HUDEP-2 (cell line): ENCODE data around the gene GRIK3.
"Not testable (repeated sequence)": the region's sequence is repeated elsewhere in the genome, so short reads cannot be mapped to it uniquely, and the experiment has no call there.

Source experiments
- DNase-seq, 76 experiments: peaks; one replicate each; lab custom pipeline; 2025; ENCODE audit not compliant: unreplicated experiment in 76 of 76; lab: John Stamatoyannopoulos, UW

The GRIK3 gene

DNA sequence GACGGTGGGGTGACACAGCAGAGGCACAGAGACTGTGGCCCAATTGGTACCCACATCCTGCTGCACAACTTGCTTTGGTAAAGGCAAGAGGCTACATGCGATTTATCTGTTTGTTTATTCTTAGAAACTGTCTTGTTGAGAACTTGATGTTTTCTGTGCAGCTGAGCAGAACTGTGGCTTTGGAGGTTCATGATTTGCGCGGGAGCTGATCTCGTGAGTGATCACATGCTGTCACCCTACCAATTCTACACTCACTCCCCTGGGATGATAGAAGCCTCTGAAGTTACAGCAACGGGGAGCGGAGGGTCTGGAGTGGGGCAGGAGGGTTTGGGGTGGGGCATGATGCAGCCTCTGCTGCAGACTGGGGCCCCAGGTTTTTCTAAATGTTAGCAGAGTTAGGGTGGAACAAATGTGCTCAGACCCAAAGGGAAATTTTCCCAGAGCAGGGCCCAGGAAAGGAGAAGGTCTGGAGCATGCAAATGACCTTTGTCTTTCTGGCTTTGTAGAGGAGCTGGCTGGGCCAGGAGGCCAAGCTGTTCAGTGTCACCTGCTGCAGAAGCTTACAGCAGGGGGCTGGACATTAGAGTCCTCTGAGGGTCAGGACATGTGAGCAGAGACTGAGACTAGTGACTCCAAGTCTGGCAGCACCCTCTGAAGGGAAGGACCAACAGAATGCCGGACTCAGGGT, 83.6 kb downstream of the GRIK3 start:
- no peak for DNase-seq

DNA sequence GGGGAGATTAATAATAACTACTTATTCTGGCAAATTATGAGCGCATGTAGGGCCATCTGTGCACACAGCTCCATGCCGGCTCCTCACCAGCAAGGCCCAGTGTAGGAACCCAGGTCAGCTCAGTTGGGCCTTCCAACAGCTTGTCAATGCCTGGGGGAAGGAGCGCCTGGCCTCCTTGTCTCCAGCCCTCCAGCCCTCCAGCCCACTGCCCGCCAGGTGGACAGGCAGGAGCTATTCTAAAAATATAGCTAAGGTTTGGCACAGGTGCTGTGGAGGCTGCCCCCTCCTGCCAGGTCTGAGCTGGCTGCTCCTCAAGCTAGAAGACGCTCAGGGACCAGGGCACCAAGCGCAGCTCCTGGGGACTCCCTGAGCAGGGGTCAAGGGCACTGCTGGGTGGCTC, 85.7 kb downstream of the GRIK3 start:
- no peak for DNase-seq

DNA sequence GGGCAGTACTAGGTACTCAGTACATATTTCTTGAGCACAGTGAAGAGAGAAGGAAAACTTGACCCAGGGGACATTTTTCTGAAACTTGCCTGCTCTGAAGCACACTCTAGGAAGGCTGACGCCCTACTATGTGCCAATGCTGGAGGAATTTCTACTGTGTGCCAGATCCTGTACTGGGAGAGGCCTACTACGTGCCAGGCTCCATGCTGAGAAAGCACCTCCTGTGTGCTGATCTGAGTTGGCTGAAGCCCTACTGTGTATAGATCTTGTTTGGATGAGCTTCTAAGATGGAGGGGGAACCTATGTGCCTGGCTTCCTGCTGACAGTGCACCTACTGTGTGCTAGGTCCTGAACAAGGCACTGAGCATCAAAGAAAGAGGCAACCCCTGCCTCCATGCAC, 86.2 kb downstream of the GRIK3 start:
- DNase-seq: no peak

DNA sequence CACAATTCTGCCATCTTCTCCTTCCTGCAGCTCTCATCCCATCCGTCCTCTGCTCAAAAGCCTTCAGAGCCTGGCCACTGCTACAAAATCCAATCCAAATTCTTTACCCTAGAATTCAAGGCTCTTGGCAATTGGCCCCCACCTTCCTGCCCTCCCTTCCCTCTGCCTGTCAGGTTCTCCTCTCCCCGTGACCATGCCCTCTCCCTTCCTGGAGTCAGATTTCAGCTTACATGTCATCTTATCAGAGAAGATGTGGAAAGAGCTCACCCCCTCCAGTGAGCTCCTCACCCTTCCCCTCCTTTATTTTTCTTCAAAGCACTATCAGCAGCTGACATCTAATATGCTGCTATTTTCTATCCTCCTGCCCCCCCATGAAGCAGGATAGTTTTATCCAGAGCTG, 86.9 kb downstream of the GRIK3 start:
- DNase-seq: no peak

DNA sequence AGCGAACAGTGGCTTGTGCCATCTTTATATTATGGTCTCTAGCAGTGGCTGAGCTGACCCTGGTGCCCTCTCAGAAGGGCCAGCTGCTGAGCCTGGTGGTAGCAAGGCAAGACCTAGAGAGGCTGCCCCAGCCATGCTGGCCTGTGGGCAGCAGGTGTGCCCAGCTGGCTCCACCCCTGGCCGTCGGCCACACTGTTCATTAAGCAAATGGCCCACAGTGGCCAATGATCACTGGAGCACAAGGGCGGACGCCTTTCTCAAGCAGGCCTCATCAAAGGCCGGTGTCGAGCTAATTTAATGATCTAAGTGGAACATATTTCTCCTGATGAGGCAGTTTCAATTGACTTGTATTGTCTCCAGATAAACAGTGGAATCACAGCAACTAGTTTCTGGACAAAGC, 89.4 kb downstream of the GRIK3 start:
- DNase-seq: no peak

DNA sequence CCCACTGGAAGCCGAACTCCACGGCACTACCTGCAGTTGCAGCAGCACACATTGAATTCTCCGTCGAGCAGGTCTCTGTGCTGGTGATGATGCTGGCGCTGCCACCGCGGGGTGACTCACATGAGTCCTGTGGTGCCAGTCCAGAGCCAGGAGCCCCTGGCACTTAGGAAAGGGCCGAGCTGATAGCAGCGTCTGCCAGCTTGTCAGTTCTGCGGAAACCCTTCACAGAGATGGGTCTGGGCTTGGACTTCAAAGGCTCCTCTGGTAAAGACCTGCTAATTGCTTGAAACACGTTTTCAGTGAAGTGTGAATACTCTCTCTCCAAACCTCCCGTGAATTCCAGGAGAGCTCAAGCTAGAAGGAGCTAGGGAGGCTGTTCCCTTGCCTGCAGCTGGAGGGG, 92.2 kb downstream of the GRIK3 start:
- no peak for DNase-seq

DNA sequence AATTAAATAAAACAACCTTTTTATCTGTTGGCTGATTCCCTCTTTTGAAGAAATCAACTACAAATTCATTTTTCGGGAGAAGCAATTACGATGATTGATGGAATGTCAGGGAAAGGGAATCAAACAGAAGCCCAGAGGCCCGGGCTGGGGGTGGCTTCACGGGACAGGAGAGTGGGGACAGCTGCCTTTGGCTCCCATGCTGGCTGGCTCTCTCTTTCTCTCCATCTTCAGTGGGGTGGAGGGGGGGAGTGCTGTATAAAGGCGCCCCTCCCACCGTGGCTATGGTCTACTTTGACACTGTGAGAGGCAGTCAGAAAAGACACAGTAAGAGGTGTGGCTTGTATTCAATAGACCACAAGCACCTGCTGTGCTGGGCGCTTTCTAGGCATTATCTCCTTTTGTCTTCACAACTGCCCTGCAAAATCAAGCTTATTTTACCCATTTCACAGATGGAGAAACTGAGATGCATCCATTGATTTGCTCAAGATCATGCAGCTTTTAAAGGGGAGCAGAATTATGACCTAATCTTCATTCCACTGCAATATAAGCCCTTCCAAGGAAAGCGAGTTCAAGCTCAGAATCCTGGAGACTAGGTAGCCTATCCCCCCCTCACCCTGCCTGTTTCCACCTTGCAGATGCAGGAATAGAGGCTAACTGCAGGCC, 92.9 kb downstream of the GRIK3 start:
- no peak for DNase-seq

DNA sequence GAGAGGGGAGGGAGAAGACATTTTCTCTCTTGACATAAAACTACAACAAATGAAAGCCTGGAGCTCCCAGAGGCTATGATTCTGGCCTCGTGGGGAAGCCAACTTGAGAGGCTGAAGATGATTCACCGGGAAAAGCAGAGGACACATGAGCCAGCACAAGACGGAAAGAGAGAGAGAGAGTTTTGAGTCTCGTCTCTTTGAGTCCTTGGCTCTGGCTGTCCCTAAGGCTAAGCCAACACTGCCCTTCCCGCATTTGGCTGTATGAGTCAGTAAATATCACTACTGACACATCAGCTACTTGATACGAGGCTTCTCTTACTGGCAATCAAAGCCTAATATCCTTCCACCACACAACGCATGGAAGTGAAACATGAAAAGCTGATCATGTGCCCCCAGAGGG, 95.5 kb downstream of the GRIK3 start:
- no peak for DNase-seq

DNA sequence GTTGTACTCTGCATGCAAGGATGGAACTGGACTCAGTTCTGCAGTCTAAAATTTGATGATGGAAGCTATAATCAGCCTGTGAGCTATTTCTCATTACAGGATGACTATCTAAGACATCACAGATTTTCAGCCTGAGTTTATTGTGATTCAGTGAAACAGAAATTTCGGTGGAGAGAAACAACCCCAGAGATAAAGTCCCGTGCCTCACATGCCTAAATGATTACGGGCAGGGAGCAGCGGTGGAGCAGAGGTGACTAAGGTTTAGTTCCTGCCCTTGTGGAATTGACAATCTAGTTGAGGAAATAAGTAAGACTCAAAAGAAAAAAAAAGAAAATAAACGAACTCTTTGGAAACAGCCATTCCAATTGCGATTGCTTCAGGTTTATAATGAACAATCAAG, 96.9 kb downstream of the GRIK3 start:
- DNase-seq: no peak

DNA sequence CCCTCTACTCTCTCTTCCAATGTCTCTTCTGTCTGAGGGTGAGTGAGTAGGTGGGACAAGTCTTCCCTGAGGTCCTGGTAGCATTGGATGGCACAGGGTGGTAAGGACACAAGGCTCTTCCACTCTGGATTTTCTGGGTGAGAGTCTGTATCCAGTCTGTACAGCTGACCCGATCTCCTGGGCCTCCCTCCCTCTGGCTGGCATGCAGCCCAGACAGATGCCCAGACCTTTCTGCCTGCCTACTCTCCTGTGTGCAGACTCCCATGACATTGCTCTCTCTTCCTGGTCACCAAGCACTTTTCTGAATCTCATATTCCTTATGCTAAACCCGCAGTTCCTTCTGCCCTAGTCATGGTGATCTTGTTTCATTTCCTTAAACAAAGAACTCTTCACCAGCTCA, 100.3 kb downstream of the GRIK3 start:
- no peak for DNase-seq

DNA sequence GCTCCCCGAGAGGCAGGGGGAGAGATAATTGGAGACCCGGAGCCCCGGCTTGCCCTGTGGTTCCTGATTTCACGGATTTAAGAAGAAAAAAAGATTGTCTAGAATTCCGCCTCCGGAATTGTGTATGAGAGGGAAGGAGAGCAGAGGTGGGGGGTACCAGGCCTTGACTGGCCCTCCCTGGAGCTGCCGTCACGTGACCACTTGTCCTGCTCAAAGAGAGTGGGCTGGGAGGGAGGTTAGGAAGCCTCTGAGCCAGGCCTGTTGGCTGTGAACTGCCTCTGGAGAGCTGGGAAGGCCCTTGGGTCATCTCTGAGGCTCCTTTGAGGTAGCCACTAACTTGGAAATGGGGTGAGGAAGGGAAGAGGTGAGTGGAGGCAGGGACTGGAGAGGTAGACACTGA, 106.5 kb downstream of the GRIK3 start:
- DNase-seq: no peak

DNA sequence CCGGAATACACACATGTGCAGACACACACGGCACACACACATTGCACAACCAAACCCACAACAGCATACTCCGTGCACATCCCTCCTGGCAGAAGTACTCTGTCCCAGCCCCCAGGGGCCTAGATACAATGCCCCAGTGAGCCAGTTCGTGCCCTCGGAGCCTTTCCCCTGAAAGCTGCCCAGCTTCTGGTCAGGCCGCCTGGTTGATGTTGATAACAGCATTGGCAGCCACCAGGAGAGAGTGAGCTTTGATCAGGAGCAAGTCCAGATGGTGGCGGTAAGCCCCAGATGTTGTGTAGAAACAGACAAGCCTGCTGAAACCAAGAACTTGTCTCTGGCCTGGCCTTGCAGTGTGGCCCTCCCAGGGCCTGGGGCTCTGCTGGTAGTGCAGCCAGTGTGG, 109.1 kb downstream of the GRIK3 start:
- DNase-seq: peak in 1 of 76 experiments; percentile 10

DNA sequence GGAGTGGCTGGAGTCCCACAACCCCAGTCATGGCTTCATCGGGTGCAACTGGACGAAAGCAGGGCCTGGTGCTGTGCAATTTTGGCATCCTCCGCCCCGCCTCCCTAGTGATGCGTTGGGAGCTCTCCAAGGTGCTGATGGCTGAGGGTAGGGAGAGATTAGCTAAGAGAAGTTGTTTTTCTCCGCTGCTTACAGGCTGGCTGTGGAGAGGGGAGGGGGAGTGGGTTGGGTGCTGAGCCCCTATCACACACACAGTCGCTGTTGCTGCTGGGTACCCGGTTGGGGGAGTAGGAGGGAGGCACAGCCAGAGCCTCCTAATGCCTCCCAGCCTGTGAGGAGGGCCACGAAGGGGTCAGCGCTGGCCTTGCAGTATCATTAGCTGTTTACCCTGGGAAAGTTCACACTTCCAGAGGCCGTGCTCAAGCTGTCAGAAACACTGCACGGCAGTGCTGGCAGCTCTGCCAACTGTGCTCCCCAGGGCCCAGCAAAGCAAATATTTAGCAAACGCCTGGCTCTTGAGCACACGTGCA, 110.0 kb downstream of the GRIK3 start:
- DNase-seq: peak in 47 of 76 experiments; percentile 0 to 61 (median 26)

DNA sequence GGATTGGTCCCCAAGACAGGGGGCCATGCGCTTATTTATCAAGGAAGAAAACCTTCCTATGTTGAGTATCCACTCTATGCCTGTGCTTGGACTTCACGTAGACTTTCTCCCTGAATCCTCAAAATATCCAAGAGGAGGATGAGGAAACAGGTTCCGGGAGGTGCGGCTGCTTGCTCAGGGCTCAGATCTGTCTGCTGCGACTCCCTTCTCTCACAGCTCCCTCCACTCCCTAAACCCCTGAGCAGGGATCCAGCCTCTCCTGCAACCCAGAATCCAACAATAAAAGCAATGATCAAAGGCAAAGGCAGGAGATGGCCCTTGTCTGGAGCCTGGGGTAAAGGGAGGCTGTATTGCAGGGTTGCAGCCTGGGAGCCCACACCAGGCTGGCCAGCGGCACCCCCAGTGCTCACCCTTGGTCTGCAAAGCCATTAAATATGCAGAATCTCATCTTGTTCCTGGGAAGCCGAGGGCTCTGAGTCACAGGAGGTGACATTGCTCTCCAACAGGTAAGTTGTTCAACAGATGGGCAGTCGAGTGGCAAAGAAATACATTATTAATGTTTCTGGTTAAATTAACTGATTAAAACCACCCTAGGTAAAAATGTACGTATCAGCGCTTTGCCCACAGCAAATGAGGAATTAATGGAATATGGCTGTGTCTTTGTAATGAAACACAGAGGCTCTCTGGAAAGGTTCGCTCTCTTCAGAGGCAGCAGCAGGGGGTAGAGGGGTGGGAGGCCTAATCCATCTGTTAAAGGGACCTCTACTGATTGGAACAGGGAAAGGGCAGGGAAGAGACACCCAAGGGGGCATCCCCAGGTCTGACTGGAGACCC, 111.5 kb downstream of the GRIK3 start:
- DNase-seq: no peak

DNA sequence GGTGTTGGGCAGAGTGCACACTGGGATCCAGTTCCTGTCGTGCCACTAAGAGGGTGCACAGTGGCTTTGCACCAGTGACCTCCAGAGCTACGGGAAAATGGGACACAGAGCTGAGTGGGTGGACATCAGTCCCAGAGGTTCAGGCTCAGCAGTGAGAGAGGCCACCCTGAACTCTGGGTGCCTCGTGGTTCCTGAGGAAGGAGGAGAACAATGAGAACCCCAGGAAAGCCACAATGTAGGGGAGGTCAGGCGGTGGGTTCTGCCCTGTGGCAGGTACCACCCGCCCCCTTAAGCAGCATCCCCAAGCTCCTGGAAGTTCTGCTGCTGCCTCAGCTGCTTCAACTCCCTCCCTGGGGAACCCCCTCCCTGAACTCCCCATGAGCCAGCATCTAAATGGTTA, 112.2 kb downstream of the GRIK3 start:
- DNase-seq: no peak

DNA sequence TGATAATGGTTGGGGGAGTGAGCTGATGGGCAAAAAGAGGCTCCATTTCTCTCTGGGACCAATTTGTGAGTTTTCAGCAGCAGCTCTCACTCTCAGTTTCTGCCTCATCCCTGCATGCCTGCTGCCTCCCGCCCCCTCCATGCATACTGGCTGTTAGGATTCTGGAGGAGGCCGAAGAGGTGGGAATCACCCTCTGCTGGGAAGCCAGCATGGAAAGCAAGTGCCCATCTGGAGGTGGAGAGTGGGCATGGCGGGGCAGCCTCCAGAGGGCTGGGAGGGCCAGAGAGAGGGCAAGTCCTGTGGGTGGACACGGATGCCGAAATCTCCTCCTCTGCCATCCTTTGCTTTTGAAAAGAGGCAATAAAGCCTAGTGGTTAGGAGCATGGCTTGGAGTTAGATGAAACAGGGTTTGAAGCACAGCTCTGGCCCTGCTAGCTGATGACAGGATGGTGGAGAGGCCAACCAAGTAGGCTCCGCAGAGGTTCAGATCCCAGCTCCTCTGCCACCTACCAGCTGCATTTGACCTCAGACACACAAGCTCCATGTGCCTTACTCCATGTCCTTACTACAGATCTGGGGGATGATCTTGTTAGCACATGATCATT, 113.4 kb downstream of the GRIK3 start:
- no peak for DNase-seq

DNA sequence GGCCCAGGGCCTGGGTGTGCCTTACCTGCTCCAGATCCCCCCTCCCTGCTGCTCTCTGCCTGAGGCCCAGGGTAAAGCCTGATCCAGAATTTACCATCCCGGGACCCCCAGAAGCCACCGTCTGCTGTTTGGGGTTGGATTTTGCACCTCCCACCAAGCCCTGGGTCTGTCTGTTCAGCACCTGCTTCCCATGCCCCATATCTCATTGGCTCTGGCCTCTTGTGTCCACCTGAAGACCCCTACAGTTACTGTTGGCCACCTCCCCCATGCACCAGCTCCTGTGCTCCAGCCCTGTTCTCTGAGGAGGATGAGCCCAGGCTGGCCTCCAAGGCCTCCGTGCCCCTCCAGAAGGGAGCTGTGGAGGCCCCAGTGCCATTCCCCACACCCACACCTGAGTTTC, 113.9 kb downstream of the GRIK3 start:
- DNase-seq: no peak

DNA sequence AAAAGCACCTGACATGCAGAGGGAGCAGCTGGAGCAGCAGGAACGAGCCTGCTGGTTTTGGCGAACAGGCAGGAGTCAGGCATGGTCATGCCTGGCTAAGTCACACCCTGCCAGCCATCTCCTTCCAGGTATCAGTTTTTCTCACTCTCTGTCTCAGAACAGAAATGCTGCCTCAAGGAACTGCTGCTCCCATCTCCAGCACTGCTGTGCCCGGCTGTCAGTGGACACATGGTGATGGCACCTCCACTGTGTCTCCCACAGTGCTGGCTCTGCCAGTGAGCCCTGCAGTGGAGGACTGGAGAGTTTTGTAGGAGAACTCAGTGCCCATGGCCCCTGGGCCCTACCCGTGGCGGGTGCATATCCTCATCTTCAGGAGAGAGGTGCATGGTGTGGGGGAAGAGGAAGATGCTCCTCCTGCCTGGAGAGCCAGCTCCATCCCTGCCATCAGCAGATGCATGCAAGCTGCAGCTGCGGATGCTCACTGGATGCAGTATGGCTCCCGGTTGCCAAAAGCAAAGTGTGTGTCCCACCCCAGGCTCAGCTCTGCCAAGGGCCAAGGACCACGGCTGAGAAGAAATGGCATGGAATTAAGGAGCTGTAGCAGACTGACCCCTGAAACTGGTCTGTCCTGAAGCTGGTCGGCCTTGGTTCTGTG, 114.7 kb downstream of the GRIK3 start:
- no peak for DNase-seq

DNA sequence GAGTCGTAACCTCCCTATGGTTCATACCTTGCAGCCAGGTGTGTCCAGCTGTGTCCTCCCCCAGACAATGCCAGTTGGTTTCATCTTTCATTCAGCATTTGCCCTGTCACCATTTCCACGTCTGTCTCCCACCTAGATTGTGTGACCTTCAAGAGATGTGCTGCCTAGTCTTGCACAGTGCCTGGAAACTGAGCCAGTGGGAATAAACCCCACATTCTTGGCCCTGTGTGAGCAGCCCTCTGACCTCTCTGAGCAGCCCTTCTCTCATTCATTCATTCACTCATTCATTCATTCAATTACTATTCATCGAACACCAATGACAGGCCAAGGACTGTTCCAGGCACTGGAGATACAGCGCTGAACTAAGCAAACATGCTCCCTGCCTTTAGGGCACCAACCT, 115.7 kb downstream of the GRIK3 start:
- DNase-seq: no peak

DNA sequence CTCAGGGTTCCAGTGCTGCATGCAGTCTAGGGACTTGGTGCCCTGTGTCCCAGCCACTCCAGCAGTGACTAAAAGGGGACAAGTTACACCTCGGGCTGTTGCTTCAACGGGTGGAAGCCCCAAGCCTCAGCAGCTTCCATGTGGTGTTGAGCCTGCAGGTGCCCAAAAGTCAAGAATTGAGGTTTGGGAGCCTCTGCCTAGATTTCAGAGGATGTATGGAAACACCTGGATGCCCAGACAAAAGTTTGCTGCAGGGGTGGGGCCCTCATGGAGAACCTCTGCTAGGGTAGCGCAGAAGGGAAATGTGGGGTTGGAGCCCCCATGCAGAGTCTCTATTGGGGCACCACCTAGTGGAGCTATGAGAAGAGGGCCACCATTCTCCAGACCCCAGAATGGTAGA, 117.8 kb downstream of the GRIK3 start:
- DNase-seq: not testable (repeated sequence)
